HS-27A (cell line): ENCODE results near the gene PYGB.

Experiments
- DNase-seq: peaks from one replicate; pipeline ENCODE4 v3.0.0-alpha.2; 2012; ENCODE audit warnings: low read depth, missing footprints

PYGB gene

DNA sequence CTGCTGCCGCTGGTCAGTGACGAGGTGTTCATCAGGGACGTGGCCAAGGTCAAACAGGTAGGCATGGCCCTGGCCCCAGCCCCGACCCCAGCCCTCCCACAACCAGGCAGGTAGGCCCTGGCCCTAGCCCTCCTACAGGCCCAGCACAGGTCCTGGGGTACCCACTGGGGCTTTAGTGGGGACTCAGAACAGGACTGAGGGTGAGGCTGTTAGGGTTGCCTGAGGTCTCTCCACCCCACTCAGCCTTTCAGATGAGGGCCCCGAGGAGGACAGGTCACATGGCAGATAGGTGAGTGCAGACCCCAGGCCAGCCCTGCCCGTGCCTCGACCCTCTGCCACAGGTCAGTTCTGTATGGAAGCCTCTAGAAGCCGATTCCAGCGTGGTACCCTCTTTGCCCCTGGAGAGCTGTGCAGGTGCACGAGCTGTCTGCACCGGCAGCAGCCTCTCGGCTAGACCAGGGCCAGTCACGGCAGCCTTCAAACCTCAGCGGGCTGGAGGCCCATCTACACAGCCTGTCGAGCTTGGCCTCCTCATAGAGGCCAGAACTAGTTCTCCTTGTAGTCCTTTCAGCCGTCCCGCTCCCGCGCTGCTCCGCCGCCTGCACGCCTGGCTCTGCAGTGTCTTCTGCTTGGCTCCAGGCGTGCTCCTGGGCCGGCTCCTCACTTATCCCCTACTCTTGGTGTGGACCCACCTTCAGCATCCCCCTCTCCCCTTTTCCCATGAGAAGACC, 35.5 kb downstream of the PYGB start:
- no peak for DNase-seq

- no peak for DNase-seq
Measured at GRCh38 chr20:25284131-25284601, 36.3 kb downstream of the PYGB start.

- no peak for DNase-seq
Measured at GRCh38 chr20:25285091-25285647, 37.3 kb downstream of the PYGB start.

- no peak for DNase-seq
Measured at GRCh38 chr20:25285856-25286798, 38.2 kb downstream of the PYGB start.

- DNase-seq: no peak
Measured at GRCh38 chr20:25286917-25287316, 39.0 kb downstream of the PYGB start.

- DNase-seq: no peak
Measured at GRCh38 chr20:25287631-25288290, 39.9 kb downstream of the PYGB start.

GRCh38 chr20:25288291-25289181, 40.7 kb downstream of the PYGB start:
- DNase-seq: no peak

GRCh38 chr20:25289886-25290597, 42.2 kb downstream of the PYGB start:
- DNase-seq: no peak

- DNase-seq: no peak
Measured at GRCh38 chr20:25290646-25291431, 43.0 kb downstream of the PYGB start.

- DNase-seq: no peak
Measured at GRCh38 chr20:25291432-25292133, 43.7 kb downstream of the PYGB start.

DNA sequence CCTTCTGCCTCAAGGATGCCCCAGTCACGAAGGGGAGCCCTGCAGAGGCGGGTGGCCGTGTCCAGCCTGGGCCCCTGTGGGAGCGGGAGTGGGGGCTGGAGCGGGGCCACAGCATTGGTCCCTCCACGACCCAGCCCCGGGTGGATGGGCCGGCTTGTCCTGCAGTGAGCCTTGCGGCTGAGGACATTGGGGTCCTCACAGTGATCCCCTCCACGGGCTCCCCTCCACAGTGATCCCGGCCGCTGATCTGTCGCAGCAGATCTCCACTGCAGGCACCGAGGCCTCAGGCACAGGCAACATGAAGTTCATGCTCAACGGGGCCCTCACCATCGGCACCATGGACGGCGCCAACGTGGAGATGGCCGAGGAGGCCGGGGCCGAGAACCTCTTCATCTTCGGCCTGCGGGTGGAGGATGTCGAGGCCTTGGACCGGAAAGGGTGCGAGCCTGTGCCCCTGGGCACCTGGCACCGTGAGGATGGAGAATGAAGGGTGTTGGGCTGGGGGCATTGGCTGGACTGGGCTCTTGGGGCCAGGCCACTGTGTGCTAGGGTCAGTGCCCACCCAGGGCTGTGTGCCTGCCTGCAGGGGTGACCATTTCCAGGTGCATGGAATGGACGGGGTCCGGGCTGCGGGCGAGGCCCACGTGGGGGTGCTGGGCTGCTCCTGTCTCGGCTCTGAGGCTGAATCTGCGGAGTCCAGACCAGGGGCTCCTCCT, 44.4 kb downstream of the PYGB start:
- no peak for DNase-seq

GRCh38 chr20:25293507-25293906, 45.6 kb downstream of the PYGB start:
- DNase-seq: no peak

GRCh38 chr20:25293910-25294458, 46.1 kb downstream of the PYGB start:
- DNase-seq: no peak

DNA sequence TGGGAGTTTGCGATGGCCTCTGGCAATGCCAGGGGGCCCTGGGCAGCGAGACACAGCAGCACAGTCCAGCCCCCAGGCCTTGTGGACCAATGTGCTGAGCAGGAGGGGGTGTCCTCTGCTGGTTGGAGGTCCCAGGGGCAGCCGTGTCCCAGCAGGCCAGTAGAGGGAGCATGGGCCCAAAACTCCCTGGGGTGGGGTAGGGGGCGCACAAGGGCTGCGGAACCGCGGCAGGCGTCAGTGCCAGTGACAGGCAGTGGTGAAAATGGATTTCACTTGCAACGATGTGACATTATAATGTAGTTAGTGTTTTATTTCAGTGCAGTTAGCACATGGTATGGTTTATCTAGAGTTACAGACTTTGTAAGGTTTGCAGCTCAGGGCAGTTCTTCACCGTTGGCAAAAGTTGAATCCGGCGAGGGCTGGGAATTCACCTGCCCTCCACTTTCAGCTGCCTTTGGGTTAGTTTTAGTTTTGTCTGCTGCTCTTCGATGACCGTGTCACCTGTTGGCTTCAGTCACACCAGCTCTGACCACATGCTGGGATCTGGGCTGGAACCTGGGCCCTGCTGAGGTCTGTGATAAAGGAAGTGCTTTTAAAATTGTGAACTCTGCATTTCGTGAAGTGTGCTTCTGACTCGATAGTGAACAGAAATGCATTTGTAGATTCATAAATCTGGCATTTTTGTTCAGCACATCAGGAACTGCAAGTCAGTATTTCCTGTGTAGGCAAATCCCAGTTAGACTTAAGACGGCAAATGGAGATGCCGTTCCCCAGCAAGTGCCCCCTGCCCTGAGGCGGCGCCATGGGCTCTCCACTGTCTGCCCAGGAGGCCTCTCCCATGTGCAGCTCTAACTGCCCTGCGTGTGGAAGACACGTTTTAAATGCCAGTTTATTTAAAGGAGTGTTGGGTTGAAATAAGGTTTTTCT, 46.8 kb downstream of the PYGB start:
- DNase-seq: no peak

GRCh38 chr20:25295386-25296093, 47.7 kb downstream of the PYGB start:
- DNase-seq: no peak
